Measurements from ENCODE around the gene TMEM33. TPM values are rescaled to one million over a fixed set of nuclear protein-coding genes. Genes with fewer than 3 reads are reported as not detected.

Gene TMEM33, protein sequence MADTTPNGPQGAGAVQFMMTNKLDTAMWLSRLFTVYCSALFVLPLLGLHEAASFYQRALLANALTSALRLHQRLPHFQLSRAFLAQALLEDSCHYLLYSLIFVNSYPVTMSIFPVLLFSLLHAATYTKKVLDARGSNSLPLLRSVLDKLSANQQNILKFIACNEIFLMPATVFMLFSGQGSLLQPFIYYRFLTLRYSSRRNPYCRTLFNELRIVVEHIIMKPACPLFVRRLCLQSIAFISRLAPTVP
- total RNA-seq (2021; ENCODE audit: unreplicated experiment): 48.1 TPM
- polyA plus RNA-seq (2012; ENCODE audit: insufficient read length): 17.9 TPM
- Bru-seq, nascent RNA: percentile 86 among the genes with signal in this experiment
- BruChase-seq, experiment 1, labeled RNA remaining after a 2-hour chase: percentile 93 among the genes with signal in this experiment
- percentile 97 among the genes with signal in this experiment for BruChase-seq, experiment 2, labeled RNA remaining after a 6-hour chase
- long read RNA-seq, full-length matches to known transcripts: 16 of 32 reads
- long read RNA-seq, partial matches to known transcripts: 4 of 32 reads
- long read RNA-seq, other reads (novel, unspliced or antisense): 12 of 32 reads

DNA sequence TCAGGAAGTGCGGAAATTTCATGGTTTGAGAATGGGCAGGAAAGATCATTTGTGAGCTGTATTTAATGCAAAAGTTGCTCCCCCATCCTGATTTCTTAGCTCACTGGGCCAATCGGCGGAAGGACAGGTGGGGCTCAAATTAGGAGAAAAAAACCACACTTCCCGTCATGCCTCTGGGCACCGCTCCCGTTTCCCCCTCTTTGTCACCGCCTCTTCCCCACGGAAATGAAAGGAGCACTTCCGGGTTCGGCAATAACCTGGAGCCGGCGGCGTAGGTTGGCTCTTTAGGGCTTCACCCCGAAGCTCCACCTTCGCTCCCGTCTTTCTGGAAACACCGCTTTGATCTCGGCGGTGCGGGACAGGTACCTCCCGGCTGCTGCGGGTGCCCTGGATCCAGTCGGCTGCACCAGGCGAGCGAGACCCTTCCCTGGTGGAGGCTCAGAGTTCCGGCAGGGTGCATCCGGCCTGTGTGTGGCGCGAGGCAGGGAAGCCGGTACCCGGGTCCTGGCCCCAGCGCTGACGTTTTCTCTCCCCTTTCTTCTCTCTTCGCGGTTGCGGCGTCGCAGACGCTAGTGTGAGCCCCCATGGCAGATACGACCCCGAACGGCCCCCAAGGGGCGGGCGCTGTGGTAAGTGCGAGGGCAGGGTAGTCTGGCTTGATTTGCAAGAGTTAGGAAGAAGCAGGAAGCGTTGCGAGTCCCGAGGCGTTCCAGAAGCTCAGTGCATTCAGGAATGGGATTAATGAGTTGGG is at the start of gene TMEM33:
Gene TMEM33, plus strand, starts transcription at position 529 of the 751 bp plus-strand sequence. Its CDS starts 56 bp downstream, at position 585.
- Histone ChIP-seq H3K27ac (ENCODE audit: low read length) (peak within 1 kb of the TSS; percentile 90), H3K27me3 (ENCODE audit: control insufficient read depth, insufficient read depth, low read length) (no peaks in the 10 kb centered on the region; the same call in 1 of the 2 replicates), H3K9me3 (ENCODE audit: control insufficient read depth, insufficient read depth, low read depth, low read length) (no peaks in the 10 kb centered on the region), H3K4me1 (ENCODE audit: control insufficient read depth, insufficient read depth, low read length) (peaks cover 7% of the 10 kb centered on the region), H3K4me3 (ENCODE audit: low read depth in 2 of 2, low read length in 2 of 2) (peak within 1 kb of the TSS; percentile 94 to 98), H3K36me3 (ENCODE audit: control insufficient read depth, insufficient read depth, low read length) (peaks cover 11% of the 10 kb centered on the region)
- in situ Hi-C loops (cut with HindIII; ENCODE audit: low pct_unique_long_range_greater_than_20kb, low sequenced_read_pairs) (no loop called here), intact Hi-C loops (cut with micrococcal nuclease; ENCODE audit: unreplicated experiment) (no loop called here)
- ChIA-PET CTCF (no interaction called here), POLR2A (no interaction called here)
- BruUV-seq (replicated peaks): TSS peak; percentile 65
- TF ChIP-seq POLR2AphosphoS5 (IDR thresholded peaks at IDR 0.05; ENCODE audit: low read depth, low read length) (peak; percentile 65; the same call in 1 of the 2 replicates), SIN3A (IDR thresholded peaks at IDR 0.05; ENCODE audit: borderline replicate concordance, insufficient read depth, low read depth, low read length) (0 out of 2 replicates have a peak, but pooled peaks have one; percentile 58), TCF7L2 (IDR thresholded peaks at IDR 0.05; ENCODE audit: low read depth, low read length) (peak; percentile 92)
- TF ChIP-seq, protein P1, sequence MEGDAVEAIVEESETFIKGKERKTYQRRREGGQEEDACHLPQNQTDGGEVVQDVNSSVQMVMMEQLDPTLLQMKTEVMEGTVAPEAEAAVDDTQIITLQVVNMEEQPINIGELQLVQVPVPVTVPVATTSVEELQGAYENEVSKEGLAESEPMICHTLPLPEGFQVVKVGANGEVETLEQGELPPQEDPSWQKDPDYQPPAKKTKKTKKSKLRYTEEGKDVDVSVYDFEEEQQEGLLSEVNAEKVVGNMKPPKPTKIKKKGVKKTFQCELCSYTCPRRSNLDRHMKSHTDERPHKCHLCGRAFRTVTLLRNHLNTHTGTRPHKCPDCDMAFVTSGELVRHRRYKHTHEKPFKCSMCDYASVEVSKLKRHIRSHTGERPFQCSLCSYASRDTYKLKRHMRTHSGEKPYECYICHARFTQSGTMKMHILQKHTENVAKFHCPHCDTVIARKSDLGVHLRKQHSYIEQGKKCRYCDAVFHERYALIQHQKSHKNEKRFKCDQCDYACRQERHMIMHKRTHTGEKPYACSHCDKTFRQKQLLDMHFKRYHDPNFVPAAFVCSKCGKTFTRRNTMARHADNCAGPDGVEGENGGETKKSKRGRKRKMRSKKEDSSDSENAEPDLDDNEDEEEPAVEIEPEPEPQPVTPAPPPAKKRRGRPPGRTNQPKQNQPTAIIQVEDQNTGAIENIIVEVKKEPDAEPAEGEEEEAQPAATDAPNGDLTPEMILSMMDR (IDR thresholded peaks at IDR 0.05): no peak
- DNase-seq (ENCODE audit: low read depth, low spot score) (peak; percentile 71), ATAC-seq (peak; percentile 95)

DNA sequence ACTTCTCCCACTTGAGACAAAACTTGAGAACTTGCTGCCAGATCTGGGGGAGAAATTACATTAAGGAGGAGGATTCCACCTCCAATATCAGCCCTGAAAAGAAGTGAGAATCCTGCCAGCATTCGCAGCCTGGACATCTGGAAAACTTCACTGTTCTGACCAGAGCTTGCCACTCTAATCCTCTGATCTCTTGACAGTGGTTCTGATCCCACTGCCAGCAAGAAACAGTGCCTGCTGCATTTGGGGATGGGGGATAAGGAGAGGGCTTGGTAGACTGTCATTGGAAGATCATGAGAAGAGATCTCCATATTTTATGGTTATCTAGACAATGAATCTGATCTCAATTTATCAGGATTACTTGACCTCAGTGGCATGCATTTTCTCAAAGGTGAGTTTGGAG is 49.8 kb upstream of the TMEM33 start:
- DNase-seq (ENCODE audit: low read depth, low spot score): no peak
- H3K9me3 ChIP-seq (ENCODE audit: control insufficient read depth, insufficient read depth, low read depth, low read length): no peaks in the 10 kb centered on the region
- no peaks in the 10 kb centered on the region for H3K4me1 ChIP-seq (ENCODE audit: control insufficient read depth, insufficient read depth, low read length)
- H3K4me3 ChIP-seq (ENCODE audit: low read depth in 2 of 2, low read length in 2 of 2): no peak overlapping the region
- intact Hi-C loops (cut with micrococcal nuclease; ENCODE audit: unreplicated experiment): no loop called here
- CTCF ChIA-PET: no interaction called here
- no peak for ATAC-seq
- in situ Hi-C loops (cut with HindIII; ENCODE audit: low pct_unique_long_range_greater_than_20kb, low sequenced_read_pairs): no loop called here
- no peak for TF ChIP-seq SIN3A (IDR thresholded peaks at IDR 0.05; ENCODE audit: borderline replicate concordance, insufficient read depth, low read depth, low read length)
- TF ChIP-seq POLR2AphosphoS5 (IDR thresholded peaks at IDR 0.05; ENCODE audit: low read depth, low read length): no peak
- TF ChIP-seq TCF7L2 (IDR thresholded peaks at IDR 0.05; ENCODE audit: low read depth, low read length): no peak
- TF ChIP-seq, protein P1 (IDR thresholded peaks at IDR 0.05): no peak
- TF ChIP-seq, protein P2, sequence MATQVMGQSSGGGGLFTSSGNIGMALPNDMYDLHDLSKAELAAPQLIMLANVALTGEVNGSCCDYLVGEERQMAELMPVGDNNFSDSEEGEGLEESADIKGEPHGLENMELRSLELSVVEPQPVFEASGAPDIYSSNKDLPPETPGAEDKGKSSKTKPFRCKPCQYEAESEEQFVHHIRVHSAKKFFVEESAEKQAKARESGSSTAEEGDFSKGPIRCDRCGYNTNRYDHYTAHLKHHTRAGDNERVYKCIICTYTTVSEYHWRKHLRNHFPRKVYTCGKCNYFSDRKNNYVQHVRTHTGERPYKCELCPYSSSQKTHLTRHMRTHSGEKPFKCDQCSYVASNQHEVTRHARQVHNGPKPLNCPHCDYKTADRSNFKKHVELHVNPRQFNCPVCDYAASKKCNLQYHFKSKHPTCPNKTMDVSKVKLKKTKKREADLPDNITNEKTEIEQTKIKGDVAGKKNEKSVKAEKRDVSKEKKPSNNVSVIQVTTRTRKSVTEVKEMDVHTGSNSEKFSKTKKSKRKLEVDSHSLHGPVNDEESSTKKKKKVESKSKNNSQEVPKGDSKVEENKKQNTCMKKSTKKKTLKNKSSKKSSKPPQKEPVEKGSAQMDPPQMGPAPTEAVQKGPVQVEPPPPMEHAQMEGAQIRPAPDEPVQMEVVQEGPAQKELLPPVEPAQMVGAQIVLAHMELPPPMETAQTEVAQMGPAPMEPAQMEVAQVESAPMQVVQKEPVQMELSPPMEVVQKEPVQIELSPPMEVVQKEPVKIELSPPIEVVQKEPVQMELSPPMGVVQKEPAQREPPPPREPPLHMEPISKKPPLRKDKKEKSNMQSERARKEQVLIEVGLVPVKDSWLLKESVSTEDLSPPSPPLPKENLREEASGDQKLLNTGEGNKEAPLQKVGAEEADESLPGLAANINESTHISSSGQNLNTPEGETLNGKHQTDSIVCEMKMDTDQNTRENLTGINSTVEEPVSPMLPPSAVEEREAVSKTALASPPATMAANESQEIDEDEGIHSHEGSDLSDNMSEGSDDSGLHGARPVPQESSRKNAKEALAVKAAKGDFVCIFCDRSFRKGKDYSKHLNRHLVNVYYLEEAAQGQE (IDR thresholded peaks at IDR 0.05; ENCODE audit: insufficient read depth in 1 of 2, low read depth in 2 of 2, low read length in 1 of 2): no peak
- POLR2A ChIA-PET: no interaction called here
- no peaks in the 10 kb centered on the region for H3K36me3 ChIP-seq (ENCODE audit: control insufficient read depth, insufficient read depth, low read length)
- no peak overlapping the region for H3K27ac ChIP-seq (ENCODE audit: low read length)
- no TSS peak for BruUV-seq (replicated peaks)
- peaks cover 4% of the 10 kb centered on the region for H3K27me3 ChIP-seq (ENCODE audit: control insufficient read depth, insufficient read depth, low read length)

All from Panc1 (cell line).